Progenitor cell of endocrine pancreas (in vitro differentiated cells): ENCODE measurements around the gene NFYB. TPM values are rescaled to one million over a fixed set of nuclear protein-coding genes. Genes with fewer than 3 reads are reported as not detected.

ENCODE experiments used
- DNase-seq: peaks from one replicate; pipeline ENCODE4 v3.0.0; 2021; ENCODE audit warnings: low spot score; ENCODE audit not compliant: unreplicated experiment
- H3K27ac Mint-ChIP-seq: 2 replicates; pipeline ENCODE4 v1.8.0; 2021; ENCODE audit warnings: mild to moderate bottlenecking, moderate library complexity, mixed read lengths
- H3K27me3 Mint-ChIP-seq: 2 replicates; pipeline ENCODE4 v1.8.0; 2021; ENCODE audit warnings: mixed read lengths
- H3K36me3 Mint-ChIP-seq: 2 replicates; pipeline ENCODE4 v1.8.0; 2022; ENCODE audit warnings: mixed read lengths; ENCODE audit not compliant: insufficient read depth
- H3K4me1 Mint-ChIP-seq: 2 replicates; pipeline ENCODE4 v1.8.0; 2021; ENCODE audit warnings: low read depth, mixed read lengths
- H3K4me3 Mint-ChIP-seq: 2 replicates; pipeline ENCODE4 v1.8.0; 2021; ENCODE audit warnings: low read depth, mild to moderate bottlenecking, moderate library complexity, mixed read lengths
- H3K9me3 Mint-ChIP-seq: 2 replicates; pipeline ENCODE4 v1.8.0; 2021; ENCODE audit warnings: low read depth, mixed read lengths
- total RNA-seq: library from RNA; stranded (reverse); gene quantifications from 2 replicates; pipeline ENCODE4 v1.2.1, GENCODE V29; 2021
- TF ChIP-seq, protein P1 (sequence below): fragments of 200-600 bp; sonication (generic); IDR thresholded peaks from one replicate; pipeline ENCODE4 v1.5.0; 2021; ENCODE audit warnings: antibody characterized with exemption, mild to moderate bottlenecking; ENCODE audit not compliant: unreplicated experiment

NFYB gene
- total RNA-seq, 1 donor from 2014 or later, result 36.2 TPM

DNA sequence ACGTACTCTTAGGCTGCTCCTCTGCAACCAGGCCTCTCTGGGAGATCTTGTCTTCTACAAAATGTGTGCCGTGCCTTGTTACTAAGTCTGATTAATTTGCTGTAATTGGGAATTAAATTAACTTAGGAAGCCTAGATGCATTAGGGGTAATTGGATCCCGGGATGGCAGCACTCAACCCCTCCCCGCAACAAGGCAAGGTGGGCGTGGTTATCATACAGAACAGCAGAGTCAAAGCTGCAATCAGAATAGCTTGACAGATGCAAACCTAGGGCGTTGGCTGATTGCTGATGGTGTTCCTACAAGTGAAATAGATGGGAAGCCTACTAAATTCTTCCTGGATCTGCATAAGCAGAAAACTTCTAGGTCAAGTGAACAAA lies 34.5 kb upstream of the NFYB start:
- Mint-ChIP-seq H3K9me3 (no peaks in the 10 kb centered on the region), H3K4me1 (no peaks in the 10 kb centered on the region), H3K27me3 (no peaks in the 10 kb centered on the region), H3K27ac (no peak overlapping the region), H3K4me3 (no peak overlapping the region), H3K36me3 (no peaks in the 10 kb centered on the region)
- DNase-seq, result no peak
- TF ChIP-seq, protein P1, sequence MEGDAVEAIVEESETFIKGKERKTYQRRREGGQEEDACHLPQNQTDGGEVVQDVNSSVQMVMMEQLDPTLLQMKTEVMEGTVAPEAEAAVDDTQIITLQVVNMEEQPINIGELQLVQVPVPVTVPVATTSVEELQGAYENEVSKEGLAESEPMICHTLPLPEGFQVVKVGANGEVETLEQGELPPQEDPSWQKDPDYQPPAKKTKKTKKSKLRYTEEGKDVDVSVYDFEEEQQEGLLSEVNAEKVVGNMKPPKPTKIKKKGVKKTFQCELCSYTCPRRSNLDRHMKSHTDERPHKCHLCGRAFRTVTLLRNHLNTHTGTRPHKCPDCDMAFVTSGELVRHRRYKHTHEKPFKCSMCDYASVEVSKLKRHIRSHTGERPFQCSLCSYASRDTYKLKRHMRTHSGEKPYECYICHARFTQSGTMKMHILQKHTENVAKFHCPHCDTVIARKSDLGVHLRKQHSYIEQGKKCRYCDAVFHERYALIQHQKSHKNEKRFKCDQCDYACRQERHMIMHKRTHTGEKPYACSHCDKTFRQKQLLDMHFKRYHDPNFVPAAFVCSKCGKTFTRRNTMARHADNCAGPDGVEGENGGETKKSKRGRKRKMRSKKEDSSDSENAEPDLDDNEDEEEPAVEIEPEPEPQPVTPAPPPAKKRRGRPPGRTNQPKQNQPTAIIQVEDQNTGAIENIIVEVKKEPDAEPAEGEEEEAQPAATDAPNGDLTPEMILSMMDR, result no peak

DNA sequence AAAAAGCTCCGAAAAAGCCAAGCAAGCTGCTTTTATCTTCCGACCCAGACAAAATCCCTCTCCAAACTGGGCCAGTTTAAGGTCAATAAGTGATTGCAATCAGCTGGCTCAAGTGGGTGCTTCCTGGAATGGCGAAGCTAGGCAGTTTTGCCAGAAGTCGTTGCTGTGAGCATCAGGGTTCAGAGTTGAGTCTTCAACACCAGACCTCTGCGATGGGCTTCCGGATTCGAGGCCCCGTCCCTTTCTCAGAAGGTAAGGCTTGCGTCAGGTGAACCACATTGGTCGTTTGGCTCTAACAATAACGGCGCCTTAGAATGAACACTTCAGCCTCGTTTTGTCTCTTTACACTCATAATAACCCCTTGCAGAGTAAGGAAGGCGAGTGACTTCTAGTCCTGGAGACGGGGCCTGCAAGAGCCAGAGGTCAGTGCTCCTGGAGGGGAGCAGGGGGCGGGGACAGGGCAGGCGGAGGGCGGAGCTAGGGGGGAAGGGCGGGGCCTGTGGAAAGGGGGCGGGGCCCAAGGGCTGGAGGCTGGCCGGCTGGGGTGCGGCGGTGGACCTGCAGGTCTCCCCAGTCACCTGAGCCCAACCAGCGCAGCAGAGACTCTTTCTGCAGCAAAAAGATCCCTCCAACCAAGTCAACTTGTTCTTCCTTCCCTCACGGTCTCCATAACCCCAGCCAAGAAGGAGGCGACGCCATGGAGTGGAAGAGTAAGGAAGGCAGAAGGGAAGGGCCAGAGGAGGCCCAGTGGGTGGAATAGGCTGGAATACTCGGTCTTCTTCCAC lies 34.0 kb upstream of the NFYB start:
- no peak overlapping the region for H3K27ac Mint-ChIP-seq
- no peak overlapping the region for H3K4me3 Mint-ChIP-seq
- DNase-seq, result no peak
- no peaks in the 10 kb centered on the region for H3K27me3 Mint-ChIP-seq
- no peaks in the 10 kb centered on the region for H3K36me3 Mint-ChIP-seq
- H3K9me3 Mint-ChIP-seq, result no peaks in the 10 kb centered on the region
- H3K4me1 Mint-ChIP-seq, result no peaks in the 10 kb centered on the region
- TF ChIP-seq, protein P1, result no peak

DNA sequence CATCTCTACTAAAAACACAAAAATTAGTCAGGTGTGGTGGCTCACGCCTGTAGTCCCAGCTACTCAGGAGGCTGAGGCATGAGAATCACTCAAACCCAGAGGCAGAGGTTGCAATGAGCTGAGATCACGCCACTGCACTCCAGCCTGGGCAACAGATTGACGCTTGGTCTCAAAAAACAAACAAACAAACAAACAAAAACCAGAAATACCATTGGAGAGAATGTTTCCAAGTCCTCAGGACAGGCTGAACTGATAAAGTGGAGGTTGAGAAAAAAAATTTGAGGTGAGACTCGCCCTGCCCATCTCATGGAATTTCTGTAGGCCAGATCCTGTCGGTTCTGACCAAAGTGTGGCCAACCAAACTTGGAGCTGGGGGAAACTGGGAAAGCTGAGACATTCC lies 30.6 kb upstream of the NFYB start:
- H3K27me3 Mint-ChIP-seq, result no peaks in the 10 kb centered on the region
- DNase-seq, result no peak
- no peaks in the 10 kb centered on the region for H3K36me3 Mint-ChIP-seq
- no peak overlapping the region for H3K27ac Mint-ChIP-seq
- H3K4me1 Mint-ChIP-seq, result no peaks in the 10 kb centered on the region
- TF ChIP-seq, protein P1, result no peak
- H3K9me3 Mint-ChIP-seq, result no peaks in the 10 kb centered on the region
- no peak overlapping the region for H3K4me3 Mint-ChIP-seq

DNA sequence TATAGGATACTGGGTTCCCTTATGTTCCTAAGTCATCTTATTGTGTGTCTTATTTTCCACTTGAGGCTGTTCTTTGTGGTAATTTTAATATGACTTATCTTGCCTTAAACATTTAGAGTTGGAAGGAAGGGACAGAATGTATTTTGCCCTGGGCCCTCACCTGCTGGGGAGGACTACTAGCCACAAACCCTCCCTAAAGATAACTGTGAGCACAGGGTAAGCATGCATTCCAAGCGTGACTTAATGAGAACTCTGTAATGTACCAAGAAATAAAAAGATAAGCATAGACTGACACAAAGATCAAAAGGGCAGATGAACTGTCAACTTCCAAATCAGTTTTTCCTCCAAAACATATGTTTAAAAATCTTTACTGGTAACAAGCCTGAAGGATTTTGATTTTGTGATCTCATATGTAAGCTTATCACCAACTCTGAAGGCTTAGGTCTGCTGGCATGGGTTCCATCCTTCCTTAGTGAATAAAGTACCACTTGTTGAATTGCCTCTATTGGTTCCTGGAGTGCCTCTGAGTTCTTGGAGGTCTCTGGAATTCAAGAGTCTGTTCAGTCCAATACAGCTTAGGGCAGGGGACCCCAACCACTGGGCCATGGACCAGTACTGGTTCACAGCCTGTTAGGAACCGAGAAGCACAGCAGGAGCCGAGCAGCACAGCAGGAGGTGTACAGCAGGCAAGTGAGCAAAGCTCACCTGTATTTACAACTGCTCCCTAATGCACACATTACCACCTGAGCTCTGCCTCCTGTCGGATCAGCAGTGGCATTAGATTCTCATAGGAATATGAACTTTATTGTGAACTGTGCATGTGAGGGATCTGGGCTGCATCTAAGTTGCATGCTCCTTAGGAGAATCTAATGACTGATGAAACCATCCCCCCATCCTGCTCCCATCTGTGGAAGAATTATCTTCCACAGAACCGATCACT lies 29.8 kb upstream of the NFYB start:
- Mint-ChIP-seq H3K4me3 (no peak overlapping the region), H3K9me3 (no peaks in the 10 kb centered on the region), H3K27ac (no peak overlapping the region), H3K36me3 (no peaks in the 10 kb centered on the region), H3K27me3 (no peaks in the 10 kb centered on the region), H3K4me1 (no peaks in the 10 kb centered on the region)
- TF ChIP-seq, protein P1, result no peak
- DNase-seq, result no peak

DNA sequence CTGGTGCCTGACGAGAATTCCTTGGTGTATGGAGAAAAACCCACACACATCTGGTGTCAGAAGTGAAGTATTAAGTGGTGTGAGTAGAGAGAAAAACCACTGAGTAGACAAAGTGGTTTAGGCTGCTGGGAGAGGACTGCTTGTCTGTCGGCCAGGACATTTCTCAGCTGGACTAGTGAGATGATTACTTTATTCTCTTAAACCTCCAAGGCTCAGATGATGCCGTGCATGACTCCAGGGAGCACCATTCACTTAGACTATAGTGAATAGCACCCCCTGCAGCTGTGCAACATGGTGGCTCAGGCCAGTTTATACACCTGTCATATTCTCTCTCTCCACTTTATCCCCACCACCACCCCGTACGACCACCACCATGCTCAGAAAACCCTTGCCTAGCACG lies 28.5 kb upstream of the NFYB start:
- Mint-ChIP-seq H3K9me3 (no peaks in the 10 kb centered on the region), H3K4me1 (no peaks in the 10 kb centered on the region), H3K27ac (no peak overlapping the region), H3K4me3 (no peak overlapping the region), H3K27me3 (no peaks in the 10 kb centered on the region), H3K36me3 (no peaks in the 10 kb centered on the region)
- no peak for DNase-seq
- TF ChIP-seq, protein P1, result no peak
